ENCODE measurements around the gene LRRC70. TPM values are rescaled to one million over a fixed set of nuclear protein-coding genes. Genes with fewer than 3 reads are reported as not detected.

The LRRC70 gene
- total and polyA plus RNA-seq, 10 donors: 3.9 to 15.4 (median 10.1) TPM

DNA sequence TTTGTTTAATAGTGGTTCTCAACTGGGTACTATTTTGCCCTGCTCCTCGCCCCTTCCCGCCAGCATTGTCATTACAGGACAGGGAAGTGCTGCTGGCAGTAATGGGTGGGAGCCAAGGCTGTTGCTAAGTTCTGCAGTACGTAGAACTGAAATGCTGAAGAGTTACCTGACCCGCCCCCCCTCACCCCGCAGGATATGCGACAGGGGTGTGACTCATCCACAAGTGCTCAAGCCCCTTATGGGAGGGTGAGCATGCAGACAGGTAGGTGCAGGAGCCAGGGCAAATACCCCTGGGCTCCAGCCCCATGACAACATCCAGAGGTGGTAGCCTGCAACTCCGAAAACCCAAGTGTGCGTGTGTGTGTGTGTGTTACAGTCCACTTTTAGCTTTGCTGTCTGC, 35.7 kb downstream of the LRRC70 start:
- Histone ChIP-seq H3K27me3 (replicated peaks in 1 of 7) (no peaks in the 10 kb centered on the region), H3K36me3 (peaks cover 0 to 23% (median 0%) of the 10 kb centered on the region in 6 donors), H3K27ac (no peak overlapping the region), H3K4me1 (no peaks in the 10 kb centered on the region), H3K9me3 (peaks cover 0 to 5% (median 0%) of the 10 kb centered on the region in 8 donors), H3K4me3 (no peak overlapping the region)
- TF ChIP-seq POLR2AphosphoS5 (IDR thresholded peaks at IDR 0.05) (no peak), POLR2A (IDR thresholded peaks at IDR 0.05) (no peak)
- TF ChIP-seq, protein P1, sequence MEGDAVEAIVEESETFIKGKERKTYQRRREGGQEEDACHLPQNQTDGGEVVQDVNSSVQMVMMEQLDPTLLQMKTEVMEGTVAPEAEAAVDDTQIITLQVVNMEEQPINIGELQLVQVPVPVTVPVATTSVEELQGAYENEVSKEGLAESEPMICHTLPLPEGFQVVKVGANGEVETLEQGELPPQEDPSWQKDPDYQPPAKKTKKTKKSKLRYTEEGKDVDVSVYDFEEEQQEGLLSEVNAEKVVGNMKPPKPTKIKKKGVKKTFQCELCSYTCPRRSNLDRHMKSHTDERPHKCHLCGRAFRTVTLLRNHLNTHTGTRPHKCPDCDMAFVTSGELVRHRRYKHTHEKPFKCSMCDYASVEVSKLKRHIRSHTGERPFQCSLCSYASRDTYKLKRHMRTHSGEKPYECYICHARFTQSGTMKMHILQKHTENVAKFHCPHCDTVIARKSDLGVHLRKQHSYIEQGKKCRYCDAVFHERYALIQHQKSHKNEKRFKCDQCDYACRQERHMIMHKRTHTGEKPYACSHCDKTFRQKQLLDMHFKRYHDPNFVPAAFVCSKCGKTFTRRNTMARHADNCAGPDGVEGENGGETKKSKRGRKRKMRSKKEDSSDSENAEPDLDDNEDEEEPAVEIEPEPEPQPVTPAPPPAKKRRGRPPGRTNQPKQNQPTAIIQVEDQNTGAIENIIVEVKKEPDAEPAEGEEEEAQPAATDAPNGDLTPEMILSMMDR (IDR thresholded peaks at IDR 0.05 in 8 of 11, conservative IDR thresholded peaks at IDR 0.05 in 3 of 11): no peak
- WGBS, 5 donors: 90 to 99% (median 94%) methylated on average over 7 to 8 of the region's 8 CpGs
- DNase-seq: no peak
- intact Hi-C loops (cut with DNase I; ENCODE audit: low total_unique reads): no loop called here

DNA sequence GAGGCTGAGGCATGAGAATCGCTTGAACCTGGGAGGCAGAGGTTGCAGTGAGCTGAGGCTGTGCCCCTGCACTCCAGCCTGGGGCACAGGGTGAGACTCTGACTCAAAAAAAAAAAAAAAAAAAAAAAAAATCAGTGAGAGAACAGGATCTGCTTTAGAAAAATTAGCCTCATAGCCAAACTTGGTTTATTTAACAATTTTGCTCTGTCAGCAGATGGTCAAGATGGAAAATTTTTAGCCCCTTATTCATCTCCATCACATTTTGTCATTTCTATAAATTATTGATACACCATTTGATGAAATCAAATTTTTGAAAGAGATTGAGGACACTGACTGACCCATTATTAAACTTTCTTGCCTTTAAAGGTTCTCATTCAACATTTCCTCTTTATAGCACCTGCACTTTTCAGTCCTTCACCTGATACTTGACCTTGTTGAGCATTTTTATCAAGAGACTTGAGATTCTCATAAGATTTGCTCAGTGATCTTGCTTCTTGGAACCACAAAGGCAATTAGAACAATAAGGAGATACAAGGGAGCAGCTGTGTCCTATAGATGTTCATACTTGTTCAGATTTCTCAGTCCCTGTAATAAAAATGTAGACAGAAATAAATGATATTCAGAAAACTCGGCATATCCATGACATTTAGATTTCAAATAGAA, 38.1 kb downstream of the LRRC70 start:
- no peaks in the 10 kb centered on the region for H3K4me1 ChIP-seq
- no peaks in the 10 kb centered on the region for H3K27me3 ChIP-seq (replicated peaks in 1 of 7)
- no peak for DNase-seq
- no peak overlapping the region for H3K4me3 ChIP-seq
- peaks cover 0 to 5% (median 0%) of the 10 kb centered on the region in 8 donors for H3K9me3 ChIP-seq
- WGBS, 5 donors: 96 to 99% (median 98%) methylated on average over 2 of the region's 2 CpGs
- H3K36me3 ChIP-seq: peaks cover 0 to 18% (median 0%) of the 10 kb centered on the region in 6 donors
- intact Hi-C loops (cut with DNase I; ENCODE audit: low total_unique reads): no loop called here
- H3K27ac ChIP-seq: no peak overlapping the region
- TF ChIP-seq, protein P1 (IDR thresholded peaks at IDR 0.05 in 8 of 11, conservative IDR thresholded peaks at IDR 0.05 in 3 of 11): no peak
- TF ChIP-seq POLR2A (IDR thresholded peaks at IDR 0.05): no peak
- no peak for TF ChIP-seq POLR2AphosphoS5 (IDR thresholded peaks at IDR 0.05)

DNA sequence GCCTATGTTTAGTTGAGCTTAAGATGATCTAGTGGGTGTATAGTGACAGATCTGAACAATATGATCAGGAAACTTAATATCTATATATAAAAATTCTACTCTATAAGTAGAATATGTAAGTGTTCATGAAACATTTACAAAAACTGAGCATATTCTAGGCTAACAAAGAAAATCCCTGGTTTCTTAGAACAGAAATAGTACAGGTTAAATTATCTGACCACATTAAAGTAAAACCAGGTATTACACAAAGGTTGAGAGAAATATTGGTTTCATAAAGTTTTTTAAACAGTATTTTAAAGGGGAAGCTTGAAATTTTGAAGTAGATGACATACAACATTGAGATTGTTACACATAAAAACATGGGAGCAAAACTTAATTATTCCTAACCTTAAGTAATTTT, 39.3 kb downstream of the LRRC70 start:
- Histone ChIP-seq H3K4me1 (no peaks in the 10 kb centered on the region), H3K4me3 (no peak overlapping the region), H3K27ac (no peak overlapping the region), H3K36me3 (peaks cover 0 to 18% (median 0%) of the 10 kb centered on the region in 6 donors), H3K9me3 (peaks cover 0 to 5% (median 0%) of the 10 kb centered on the region in 8 donors), H3K27me3 (replicated peaks in 1 of 7) (no peaks in the 10 kb centered on the region)
- DNase-seq: no peak
- intact Hi-C loops (cut with DNase I; ENCODE audit: low total_unique reads): no loop called here
- TF ChIP-seq, protein P1 (IDR thresholded peaks at IDR 0.05 in 8 of 11, conservative IDR thresholded peaks at IDR 0.05 in 3 of 11): no peak
- TF ChIP-seq POLR2AphosphoS5 (IDR thresholded peaks at IDR 0.05): no peak

DNA sequence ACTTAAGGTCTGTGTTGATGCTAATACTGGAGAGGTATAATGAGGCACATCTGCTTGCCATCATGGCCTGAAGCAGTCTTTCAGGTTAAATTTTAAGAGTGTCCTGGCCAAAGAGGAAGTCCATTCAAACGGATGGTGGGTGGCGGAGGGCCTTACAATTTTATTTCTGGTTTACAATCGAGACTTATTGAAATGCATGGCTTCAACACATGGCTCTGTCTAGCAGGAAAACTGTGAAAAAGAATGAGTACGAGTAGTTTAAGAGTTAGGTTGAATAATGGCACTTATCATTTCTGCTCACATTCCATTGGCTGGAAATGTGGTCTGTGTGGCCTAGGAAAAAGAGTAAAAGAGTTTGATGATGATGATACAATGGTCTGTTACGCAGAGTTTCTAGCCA, 42.1 kb downstream of the LRRC70 start:
- Histone ChIP-seq H3K4me3 (no peak overlapping the region), H3K36me3 (peaks cover 0 to 6% (median 0%) of the 10 kb centered on the region in 6 donors), H3K27me3 (replicated peaks in 1 of 7) (no peaks in the 10 kb centered on the region), H3K4me1 (no peaks in the 10 kb centered on the region), H3K9me3 (no peaks in the 10 kb centered on the region), H3K27ac (no peak overlapping the region)
- DNase-seq: no peak
- WGBS, 5 donors: 90 to 97% (median 93%) methylated on average over 5 of the region's 5 CpGs
- intact Hi-C loops (cut with DNase I; ENCODE audit: low total_unique reads): no loop called here
- TF ChIP-seq, protein P1 (IDR thresholded peaks at IDR 0.05 in 8 of 11, conservative IDR thresholded peaks at IDR 0.05 in 3 of 11): no peak
- TF ChIP-seq POLR2AphosphoS5 (IDR thresholded peaks at IDR 0.05) (no peak), POLR2A (IDR thresholded peaks at IDR 0.05) (no peak)
